ENCODE measurements around the gene RETSAT.
"Not testable (repeated sequence)": the region's sequence is repeated elsewhere in the genome, so short reads cannot be mapped to it uniquely, and the experiment has no call there.

Gene RETSAT

GRCh38 chr2:85354286-85355072 is at the start of gene RETSAT, which contains the start of gene ELMOD3:
Gene RETSAT (minus strand): TSS chr2:85354528. CDS start chr2:85354507, 21 bp downstream.
Gene ELMOD3 (plus strand): TSS chr2:85354769. CDS start chr2:85357199, 2,430 bp downstream.
- peak; percentile 95 to 98 for DNase-seq

GRCh38 chr2:85401844-85402243 is 47.5 kb upstream of the RETSAT start:
- no peak for DNase-seq

DNA sequence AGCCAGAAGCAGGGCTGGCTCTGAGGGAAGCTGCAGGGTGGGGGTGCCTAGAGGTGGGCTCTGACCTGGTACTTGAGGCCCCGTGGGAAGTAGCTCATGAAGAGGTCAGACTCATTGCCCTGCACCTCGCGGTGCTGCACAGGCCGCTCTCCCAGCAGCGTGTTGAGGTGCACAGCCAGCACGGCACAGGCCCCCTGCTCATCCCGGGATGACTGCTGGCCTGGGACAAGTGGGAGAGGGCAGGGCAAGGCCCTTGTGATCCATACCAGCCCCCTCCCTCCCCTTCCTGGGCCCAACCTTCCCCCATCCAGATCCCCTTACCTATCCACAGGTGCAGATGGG is 47.1 kb upstream of the RETSAT start:
- DNase-seq, result no peak

GRCh38 chr2:85400541-85401463 is 46.5 kb upstream of the RETSAT start:
- DNase-seq, result no peak

- DNase-seq, result no peak
These were observed 45.7 kb upstream of the RETSAT start for GRCh38 chr2:85400023-85400422.

- DNase-seq, result no peak
These were observed 44.8 kb upstream of the RETSAT start for GRCh38 chr2:85399183-85399455.

DNA sequence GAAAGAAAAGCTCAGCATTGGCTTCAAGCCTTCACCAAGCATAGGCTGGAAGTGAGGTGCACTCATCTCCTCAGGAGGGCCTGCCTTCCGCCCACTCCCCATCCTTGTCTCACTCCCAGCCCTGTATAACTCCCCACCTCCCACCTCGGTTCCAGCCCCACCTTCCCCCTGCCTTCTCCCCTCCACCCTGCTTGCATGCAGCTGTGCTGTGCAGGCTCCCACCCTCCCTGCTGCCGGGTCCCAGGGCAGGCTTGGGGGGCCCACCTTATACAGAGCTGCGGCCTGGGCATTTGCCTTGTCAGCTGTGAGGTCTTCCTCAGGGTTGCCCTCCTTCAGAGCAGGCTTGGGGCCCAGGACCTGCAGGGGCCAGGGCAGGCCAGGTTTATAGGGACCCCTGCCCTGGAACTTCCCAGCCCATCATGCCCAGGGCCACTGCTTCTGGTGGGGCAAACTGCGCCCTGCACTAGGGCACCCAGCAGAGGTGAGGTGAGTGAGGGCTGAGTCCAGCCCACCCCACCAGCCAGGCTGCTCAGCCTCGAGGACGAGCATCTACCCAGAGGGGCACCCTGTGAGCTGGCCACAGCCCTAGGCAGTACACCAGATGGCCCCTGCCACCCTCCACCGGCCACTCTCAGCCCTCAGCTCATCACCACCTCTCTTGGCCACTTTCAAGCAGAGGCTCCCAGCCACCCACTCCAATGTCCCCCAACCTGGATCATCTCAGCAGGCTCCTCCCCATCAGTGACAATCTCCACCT is 44.3 kb upstream of the RETSAT start:
- no peak for DNase-seq

DNA sequence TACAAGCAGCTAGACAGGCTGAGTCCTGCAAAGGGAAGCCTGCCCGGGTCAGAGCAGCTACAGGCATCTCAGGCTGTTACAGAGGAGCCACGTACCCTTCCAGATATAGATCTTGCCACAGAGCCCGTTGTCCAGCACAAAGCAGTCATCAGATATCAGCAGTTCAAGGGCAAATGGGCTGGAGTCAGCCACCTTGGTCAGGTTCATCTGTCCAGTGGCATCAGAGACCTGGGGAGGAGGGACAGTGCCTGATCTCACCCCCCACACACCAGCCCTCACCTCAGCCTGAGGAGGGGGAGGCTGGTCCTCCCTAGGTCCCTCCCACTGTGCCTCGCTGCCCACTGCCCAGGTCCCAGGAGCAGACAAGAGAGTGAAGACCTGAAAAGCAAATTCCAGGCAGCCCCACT is 43.6 kb upstream of the RETSAT start:
- DNase-seq, result no peak

DNA sequence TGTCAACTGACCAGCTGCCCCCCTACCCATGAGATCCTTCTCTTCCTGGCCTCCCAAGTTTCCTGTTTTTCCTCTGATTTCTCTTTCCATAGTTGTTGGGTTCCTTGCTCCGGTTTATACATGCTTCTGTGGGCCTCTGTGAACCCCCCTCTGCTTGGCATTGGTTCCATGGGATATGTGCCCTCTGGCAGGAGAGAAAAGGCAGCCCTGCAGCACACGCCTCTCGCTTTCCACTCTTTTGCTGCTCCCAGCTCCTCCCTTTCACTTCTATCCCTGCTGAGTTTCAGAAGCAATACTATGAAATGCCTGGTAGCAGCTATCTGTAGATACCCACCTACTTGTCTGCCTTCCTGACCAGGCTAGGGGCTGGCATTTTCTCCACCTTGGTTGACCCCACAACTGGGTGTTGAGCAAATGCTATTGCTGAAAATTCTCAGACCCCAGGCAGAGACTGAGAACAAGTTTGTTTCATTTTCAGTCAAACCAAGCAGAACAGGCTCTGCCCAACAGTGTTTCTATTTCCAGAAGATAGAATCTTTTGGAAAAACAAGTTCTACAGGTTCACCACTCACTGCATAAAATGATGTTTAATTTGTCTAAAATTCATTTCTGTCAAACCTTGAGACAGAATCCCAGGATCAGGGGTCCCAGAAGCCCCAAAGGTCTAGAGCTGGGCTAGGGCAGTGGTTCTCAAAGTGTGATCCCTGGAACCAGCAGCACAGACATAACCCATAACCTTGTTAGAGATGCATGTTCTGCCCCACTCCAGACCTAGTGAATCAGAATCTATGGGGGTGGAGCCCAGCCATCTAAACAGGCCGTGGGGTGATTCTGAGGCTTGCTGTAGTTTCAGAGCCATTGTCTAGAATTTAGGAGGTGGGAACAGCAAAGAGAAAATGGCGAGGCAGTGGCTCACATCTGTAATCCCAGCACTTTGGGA is 42.5 kb upstream of the RETSAT start:
- DNase-seq, result no peak

GRCh38 chr2:85395912-85396475 is 41.7 kb upstream of the RETSAT start:
- no peak for DNase-seq

DNA sequence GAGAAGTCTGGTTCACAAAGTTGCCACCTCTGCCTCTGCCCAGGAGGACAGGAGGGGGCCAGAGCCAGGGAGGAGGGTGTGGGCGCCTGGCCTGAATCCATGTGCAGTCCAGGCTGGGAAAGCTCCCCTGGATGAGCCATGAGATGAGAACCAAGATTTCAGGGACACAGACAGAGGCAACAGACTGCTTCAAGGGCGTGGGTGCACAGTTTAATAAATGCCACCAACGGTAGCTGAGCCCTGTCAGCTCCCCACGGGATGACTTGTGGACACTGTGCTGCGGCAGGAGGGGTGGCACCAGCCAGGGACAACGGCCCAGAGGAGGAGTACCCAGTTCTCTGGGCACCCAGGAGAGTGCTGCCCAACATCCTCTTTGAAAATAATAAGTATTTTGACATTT is 40.6 kb upstream of the RETSAT start:
- DNase-seq, result no peak

DNA sequence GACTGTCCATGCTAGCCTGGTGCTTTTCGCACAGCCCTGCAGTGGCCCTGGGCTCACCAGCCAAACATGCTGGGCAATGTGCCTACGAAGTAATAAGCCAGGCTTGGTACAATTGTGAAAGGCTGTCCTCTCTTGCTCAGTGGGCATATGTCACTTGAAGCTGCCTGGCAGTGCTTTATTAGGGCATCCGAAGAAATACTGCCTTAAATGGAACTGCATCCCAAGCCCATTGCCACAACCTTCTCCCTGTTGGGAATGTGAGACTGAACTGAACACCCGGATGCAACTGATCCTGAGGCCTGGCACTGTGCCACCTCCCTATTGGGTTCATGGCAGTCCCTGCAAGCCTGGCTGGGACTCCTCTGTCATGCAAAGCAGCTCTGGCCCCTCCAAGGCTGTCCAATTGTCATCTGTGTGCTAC is 39.9 kb upstream of the RETSAT start:
- peak; percentile 71 to 83 for DNase-seq

GRCh38 chr2:85393836-85394235 is 39.5 kb upstream of the RETSAT start:
- no peak for DNase-seq

DNA sequence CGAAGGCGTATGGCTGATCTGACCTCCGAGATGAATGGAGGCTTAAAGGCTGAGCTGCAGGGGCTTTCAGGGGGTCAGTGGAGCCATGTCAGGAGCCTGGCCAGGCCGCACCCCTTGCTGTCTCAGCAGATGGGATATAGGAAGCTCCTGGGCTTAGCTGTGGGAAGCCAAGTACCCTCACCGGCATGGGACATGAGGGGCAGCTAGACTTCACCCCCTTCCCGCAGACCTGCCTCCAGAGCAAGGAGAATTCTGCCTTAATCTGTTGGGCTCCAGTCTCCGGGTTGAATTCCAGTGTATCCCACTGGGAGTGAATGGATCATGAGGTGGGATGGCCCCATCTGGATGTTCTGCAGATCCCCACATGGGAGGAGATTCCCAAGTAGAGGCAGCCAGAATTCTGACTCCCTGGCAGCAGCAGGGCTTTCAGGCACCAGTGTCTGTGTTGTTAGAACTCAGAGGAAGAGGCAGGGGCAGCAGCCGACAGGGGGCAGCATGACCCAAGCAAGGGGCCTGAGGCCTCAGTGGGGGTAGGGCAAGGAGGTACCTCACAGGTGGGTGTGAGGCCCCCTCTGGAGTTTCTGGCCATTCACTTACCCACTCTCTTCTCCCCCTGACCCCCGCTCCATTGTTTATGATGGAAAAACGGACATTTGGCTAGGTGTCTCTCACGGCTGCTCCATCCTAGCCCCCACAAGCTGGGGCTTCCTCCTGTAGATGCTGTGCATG is 36.8 kb upstream of the RETSAT start:
- DNase-seq, result peak in 1 of 2 donors; percentile 36

- DNase-seq, result no peak
These were observed 34.7 kb upstream of the RETSAT start for GRCh38 chr2:85388878-85389538.

DNA sequence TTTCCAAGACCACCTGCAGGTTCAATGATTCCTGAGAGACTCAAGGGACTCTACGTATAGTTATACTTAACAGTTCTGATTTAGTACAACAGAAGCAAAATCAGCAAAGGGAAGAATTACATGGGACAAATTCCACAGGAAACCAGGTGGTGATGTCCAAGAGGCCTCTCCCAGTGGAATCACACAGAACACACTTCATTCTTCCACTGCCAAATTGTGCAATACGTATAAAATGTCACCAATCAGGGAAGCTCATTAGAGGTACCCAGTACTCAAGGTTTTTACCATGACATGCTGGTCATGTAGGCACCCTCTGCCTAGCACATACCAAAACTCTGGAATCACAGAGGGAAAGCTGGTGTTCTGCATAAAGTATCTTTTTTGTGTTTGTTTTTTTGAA is 33.4 kb upstream of the RETSAT start:
- DNase-seq, result no peak

DNA sequence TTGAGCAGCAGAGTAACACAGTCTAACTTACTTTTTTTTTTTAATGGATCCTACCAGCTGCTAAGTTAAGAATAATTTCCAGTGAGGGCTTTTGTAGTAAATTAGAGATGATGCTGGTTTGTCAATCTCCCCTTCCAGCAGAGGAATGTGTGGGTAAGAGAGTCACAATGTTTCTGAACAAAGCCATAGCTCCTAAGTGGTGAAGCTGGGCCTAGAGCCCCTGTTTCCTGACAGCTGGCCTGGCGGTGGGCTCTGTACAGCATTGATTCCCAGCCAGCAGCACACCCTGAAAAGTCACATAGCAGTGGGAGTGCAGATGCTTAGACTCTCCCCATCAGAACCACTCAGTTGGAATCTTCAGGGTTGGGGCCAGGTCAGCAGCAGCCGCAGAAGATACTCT is 31.4 kb upstream of the RETSAT start:
- no peak for DNase-seq

DNA sequence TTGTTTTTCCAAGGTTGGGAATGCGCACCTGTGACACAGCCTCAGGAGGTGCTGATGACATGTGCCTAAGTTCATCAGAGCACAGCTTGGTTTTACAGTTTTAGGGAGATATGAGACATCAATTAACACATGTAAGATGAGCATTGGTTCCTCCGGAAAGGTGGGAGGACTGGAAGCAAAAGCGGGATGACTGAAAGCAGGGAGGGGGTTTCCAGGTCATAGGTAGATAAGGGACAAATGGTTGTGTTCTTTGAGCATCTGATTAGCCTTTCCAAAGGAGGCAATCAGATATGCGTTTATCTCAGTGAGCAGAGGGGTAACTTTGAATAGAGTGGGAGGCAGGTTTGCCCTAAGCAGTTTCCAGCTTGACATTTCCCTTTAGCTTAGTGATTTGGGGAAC is 29.5 kb upstream of the RETSAT start:
- no peak for DNase-seq

- not testable (repeated sequence) for DNase-seq
These were observed 28.8 kb upstream of the RETSAT start for GRCh38 chr2:85383151-85383550.

DNA sequence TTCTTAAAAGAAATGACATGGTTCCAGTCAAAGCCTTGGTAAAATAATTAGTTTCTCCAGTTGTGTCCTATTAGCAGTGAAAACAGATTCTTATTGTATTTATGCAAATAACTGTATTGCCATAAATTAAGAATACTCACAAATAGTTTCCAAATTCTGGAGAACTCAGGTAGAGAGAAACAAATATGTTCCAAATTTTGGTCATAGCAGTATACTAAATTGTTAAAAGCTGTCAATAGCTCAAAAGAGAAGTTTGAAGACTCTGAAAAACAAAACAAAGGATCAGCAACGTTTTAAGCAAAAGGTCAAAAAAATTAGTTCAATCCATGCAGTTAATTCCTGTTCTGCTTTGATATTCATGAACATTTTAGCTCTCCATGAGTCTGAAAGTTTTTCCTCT is 25.7 kb upstream of the RETSAT start:
- no peak for DNase-seq

DNA sequence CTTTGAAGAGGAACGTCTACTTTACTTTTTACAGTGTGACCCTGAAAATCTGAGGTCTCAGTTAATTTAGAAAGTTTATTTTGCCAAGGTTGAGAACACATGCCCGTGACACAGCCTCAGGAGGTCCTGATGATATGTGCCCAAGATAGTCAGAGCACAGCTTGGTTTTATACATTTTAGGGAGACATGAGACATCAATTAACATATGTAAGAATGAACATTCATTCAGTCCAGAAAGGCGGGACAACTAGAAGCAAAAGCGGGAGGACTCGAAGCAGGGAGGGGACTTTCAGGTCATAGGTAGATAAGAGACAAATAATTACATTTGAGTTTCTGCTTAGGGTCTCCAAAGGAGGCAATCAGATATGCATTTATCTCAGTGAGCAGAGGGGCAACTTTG is 23.9 kb upstream of the RETSAT start:
- no peak for DNase-seq
